ENCODE results near the gene ALG5. TPM values are rescaled to one million over a fixed set of nuclear protein-coding genes. Genes with fewer than 3 reads are reported as not detected.

ALG5 gene, protein sequence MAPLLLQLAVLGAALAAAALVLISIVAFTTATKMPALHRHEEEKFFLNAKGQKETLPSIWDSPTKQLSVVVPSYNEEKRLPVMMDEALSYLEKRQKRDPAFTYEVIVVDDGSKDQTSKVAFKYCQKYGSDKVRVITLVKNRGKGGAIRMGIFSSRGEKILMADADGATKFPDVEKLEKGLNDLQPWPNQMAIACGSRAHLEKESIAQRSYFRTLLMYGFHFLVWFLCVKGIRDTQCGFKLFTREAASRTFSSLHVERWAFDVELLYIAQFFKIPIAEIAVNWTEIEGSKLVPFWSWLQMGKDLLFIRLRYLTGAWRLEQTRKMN
- 10 to 100 TPM; 46.4 to 46.9 TPM for total RNA-seq

DNA sequence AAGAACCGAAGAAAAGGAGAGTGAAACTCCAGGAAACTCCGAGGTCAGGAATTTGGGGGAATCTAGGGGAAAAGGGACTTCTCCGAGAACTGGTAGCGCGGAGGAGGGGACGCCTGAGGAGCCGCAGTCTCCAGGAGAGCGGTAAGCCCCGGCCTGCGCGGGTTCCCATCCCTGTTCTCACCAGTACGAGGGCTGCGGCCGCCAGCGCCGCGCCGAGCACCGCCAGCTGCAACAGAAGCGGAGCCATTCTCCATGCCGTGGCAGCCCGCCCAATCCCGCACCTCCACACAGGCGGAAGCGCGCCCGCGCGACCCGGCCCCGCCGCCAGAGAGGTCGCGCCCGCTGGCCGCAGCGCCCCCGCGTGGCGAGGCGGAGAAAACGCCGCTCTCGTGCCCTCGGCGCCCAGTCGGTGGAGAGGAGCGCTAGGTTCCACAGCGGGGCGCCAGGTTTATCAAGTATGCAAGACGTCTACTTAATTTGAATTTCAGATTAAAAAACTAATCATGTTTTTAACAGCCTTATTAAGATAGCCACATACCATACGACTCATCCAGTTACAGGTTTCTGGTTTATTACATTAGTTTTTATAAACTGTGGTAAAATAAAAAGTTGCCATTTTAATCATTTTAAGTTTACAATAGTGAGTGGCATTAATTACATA, at the start of gene ALG5:
Gene ALG5 (minus strand): TSS at position 287 of the 661 bp plus-strand sequence. CDS start 40 bp downstream, at position 247.
- CTCF ChIA-PET, result interaction anchor here (0.9 to 2.1 kb wide), 4 partner anchors 8 to 48 kb away, joined by 3 to 5 read pairs (median 3); no protein-coding TSS in a partner anchor
- POLR2A ChIA-PET, result interaction anchor here (0.7 kb wide), 3 partner anchors 35 to 53 kb away, joined by 3 to 5 read pairs (median 4); no protein-coding TSS in a partner anchor

DNA sequence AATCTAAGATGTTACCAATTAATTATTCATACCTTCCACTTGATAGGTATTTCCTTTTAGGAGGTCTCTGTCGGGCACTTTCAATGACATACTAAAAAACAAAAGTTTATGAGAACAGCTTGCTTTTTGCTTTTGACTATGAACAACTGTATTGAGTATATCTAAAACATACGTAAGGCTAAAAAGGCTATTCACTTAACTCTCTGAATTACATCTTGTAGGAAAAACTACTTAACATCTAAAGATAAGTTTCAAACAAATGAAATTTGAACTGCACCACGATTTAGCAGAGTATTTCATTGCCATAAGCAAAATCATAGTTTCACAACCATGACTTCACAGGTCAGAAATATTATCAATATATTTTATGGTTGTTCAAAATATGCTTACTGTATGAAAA, 48.7 kb upstream of the ALG5 start:
- POLR2A ChIA-PET, result no interaction called here

DNA sequence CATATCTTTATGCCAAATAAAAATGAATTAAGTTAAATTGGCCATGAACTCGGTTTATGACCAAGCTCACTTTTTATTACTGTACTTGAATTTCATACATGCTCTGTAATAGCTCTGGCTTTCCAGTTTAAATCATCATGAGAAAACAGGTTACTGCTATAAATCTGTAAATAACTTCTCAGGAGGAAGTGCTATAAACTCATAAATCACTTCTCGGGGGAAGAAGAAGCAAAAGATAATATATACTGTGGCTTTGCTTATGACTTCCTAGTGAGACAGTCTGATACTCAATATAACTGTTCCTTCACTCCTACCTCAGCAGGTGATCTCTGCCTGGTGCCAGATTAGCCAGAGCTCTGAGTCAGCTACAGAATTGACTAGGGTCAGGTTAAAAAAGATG, 47.9 kb upstream of the ALG5 start:
- ChIA-PET CTCF (interaction anchor here (1.2 kb wide), 1 partner anchor 47 kb away, joined by 3 read pairs; the partner anchor contains the start of gene ALG5), POLR2A (no interaction called here)

More for the DNA sequence above, 48.7 kb upstream of the ALG5 start:
- CTCF ChIA-PET, result interaction anchor here (1.2 kb wide), 1 partner anchor 48 kb away, joined by 3 read pairs; the partner anchor contains the start of gene ALG5

DNA sequence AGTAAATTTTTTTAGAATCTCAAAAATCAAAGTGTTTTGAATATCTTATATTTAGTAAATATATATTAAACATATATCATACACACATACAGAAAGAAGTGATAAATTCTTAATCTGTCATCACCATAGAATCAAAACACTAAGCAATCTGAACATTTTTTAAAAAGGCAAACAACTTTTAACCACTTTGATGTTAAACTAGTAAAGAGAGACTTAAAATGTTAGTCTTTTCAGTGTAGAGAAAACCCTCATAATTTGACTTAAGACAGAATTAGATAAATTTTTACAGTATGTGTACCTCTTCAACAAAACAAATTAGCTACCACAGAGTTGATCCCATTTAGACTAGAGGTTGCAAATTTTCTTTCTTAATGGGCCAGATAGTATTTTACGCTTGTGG, 46.9 kb upstream of the ALG5 start:
- ChIA-PET POLR2A (no interaction called here), CTCF (no interaction called here)

DNA sequence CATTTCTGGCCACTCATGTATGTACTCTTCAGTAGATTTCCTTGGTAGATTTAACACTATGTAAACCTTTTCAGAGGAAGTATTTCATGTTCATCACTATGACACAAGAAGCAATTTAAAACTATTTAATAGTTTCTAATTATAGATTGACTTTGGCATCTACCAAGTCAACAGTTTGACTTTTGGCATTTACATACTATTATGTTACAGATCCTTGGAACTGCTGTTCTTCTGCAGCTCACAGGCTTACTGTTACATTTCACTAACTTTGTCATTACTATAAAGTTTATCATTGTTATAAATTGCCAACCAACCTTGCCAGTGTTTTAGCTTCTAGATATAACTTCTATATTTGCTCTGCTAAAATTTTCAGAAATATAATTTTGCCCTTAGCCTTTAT, 41.6 kb upstream of the ALG5 start:
- POLR2A ChIA-PET, result no interaction called here
- CTCF ChIA-PET, result no interaction called here

DNA sequence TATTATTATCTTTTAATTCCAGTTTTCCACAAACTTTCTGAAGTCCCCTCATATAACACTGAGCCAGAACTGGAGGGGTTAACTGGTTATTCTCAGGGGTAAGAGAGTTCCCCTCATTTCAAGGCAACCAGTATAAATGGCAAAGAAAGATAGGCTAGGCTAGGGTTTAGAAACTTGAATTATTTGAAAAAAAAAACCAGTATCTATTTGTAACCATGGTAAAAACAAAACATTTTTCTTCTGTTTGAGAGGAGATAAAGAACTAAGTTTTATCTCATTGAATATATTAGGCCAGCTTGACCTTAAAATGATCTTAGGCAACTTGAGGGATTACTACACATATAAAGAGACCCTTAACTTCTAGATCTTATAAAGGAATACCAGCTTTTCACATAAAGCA, 40.8 kb upstream of the ALG5 start:
- POLR2A ChIA-PET, result no interaction called here
- CTCF ChIA-PET, result no interaction called here

DNA sequence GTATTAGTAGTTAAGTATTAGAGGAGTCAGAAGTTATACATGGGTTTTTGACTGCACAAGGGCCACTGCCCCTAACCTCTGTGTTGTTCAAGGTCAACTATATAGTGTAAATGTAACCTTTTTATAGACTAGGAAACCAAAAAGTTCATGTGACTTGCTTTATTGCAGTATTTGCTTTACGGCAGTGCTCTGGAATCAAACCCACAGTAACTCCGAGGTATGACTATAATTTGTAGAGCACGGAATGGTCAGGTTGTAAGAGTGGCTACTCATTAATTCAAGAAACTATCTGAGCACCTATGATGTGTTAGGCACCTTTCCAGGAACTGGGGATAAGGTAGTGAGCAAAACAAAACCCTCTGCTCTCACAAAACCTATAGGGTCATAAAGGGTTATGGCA, 38.1 kb upstream of the ALG5 start:
- ChIA-PET CTCF (no interaction called here), POLR2A (interaction anchor here (0.7 kb wide), 1 partner anchor 36 kb away, joined by 4 read pairs; no protein-coding TSS in a partner anchor)

DNA sequence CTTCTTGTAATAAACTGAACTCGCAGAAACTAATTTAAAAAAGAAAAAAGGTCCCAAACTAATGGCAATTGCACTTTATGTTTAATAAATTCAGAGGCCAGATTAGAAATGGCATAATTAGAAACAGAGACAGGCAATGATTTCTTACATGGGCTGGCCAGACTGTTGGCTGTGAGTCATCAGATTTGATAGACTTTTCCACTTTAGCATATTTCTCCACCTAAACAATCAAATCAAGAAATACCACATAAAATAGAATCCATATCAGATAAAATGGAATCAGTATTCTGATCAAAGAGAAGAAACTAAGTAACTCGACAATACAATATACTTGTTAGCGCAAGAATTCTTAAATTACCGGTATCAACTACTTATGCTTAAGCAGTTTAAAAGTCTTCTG, 30.5 kb upstream of the ALG5 start:
- CTCF ChIA-PET, result interaction anchor here (0.9 kb wide), 1 partner anchor 27 kb away, joined by 3 read pairs; no protein-coding TSS in a partner anchor
- POLR2A ChIA-PET, result no interaction called here

DNA sequence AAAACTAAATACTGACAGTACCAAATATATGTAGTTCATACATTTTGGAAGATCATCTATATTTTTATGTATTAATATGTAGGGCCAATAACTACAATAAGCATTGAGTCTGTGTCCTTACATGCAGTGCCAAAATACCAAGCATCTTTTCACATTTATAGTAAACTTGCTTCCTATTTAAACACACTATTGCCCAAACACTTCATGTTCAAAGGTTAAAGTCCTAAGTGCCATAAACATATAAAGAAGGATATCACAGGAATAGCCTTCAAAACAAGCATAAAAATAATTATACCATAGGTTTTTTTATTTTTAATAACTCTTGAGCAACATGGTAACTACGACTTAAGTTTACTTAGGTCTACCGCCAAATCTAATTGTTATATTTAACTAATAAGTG, 28.5 kb upstream of the ALG5 start:
- ChIA-PET POLR2A (no interaction called here), CTCF (no interaction called here)

DNA sequence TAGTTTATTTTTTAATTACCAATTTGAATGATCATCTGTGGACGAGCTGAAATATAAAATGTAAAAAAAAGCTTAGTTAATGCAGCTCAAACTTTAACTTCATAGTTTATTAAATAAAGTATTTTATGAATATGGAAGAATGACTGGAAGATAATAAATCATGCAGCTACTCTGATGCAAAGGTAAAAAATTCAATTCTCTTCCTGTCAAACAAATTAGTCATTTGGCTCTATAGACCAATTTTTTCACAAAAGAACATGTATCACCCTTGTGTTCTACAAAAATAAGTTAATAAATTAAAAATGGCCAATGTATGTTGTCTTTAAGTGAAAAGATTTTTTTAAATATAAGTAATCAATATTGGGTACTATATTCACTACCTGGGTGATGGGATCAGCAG, 27.6 kb upstream of the ALG5 start:
- ChIA-PET CTCF (no interaction called here), POLR2A (no interaction called here)

DNA sequence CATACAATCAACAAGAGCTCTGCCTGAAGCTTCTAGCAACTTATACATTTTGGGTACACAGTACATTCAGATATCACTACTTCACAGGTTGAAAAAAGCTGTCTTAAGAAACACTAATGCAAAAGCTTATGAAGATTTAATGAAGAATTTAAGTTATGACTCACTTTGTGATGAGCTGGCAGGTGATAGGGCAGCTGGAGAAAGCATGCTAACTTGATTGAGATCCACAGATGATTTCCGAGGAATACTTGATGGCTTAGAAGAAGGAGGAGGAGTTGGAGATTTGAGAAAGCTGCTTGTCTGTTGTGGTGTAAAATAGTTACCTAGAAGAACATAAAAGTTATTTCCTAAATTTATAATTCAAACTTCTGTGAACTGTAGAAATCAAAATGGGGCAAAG, 24.7 kb upstream of the ALG5 start:
- CTCF ChIA-PET, result no interaction called here
- POLR2A ChIA-PET, result no interaction called here

DNA sequence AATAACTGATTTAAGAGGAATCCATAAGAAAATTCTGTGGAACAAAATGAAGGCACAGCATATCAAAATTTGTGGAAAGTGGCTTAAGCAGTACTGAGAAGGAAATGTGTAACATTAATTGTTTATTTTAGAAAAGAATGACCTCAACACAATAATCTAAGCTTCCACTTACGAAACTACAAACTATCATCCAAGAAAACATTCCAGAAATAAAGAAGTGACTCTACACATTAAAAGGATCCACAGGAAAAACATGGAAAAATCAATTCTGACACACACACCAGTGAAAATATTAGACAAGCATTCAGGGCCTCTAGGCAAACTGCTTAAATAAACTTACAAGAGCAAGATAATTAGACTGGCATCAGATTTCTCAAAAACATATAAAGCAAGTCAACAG, 15.5 kb upstream of the ALG5 start:
- ChIA-PET CTCF (no interaction called here), POLR2A (no interaction called here)

DNA sequence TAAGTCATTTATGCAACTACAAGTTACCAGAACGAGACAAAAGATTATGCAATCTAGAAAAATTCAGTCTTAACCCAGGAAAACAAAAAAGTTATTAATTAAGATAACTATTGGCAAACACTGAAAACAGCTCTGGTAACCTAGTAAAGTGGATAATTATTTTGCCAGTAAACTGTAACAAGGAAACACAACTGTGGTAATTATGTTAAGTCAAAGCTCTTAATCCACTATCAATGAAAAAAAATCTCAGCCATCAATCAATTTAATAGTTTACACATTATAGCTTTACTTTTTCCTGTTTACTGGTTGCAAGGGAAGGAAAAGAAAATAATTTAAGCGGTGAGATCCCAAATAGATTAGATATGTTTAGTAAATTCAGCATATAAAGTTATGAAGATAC, 12.6 kb upstream of the ALG5 start:
- CTCF ChIA-PET, result interaction anchor here (1.8 kb wide), 1 partner anchor 12 kb away, joined by 5 read pairs; the partner anchor contains the start of genes ALG5 and EXOSC8
- POLR2A ChIA-PET, result interaction anchor here (0.9 kb wide), 1 partner anchor 11 kb away, joined by 4 read pairs; the partner anchor contains the start of gene EXOSC8

DNA sequence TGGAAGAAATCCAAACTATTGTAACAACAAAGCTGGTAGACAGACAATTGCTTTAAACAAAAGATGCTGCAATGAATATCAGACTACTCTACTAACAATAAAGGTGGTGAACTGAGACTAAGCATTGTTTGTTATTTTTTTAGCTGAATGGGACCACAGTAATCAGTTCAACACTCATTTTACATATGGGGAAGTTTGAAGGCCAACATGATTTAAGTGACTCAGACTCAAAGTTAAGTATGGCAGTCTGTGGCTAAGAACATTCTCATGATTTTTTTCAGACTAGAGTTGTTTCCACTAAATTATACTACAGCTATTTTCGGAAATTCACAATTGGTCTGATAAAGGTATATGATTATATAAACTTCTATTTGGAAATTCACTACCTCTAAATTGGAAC, 11.9 kb upstream of the ALG5 start:
- ChIA-PET POLR2A (interaction anchor here (1.0 kb wide), 1 partner anchor 10 kb away, joined by 5 read pairs; the partner anchor contains the start of gene EXOSC8), CTCF (interaction anchor here (1.8 kb wide), 1 partner anchor 11 kb away, joined by 5 read pairs; the partner anchor contains the start of genes ALG5 and EXOSC8)

DNA sequence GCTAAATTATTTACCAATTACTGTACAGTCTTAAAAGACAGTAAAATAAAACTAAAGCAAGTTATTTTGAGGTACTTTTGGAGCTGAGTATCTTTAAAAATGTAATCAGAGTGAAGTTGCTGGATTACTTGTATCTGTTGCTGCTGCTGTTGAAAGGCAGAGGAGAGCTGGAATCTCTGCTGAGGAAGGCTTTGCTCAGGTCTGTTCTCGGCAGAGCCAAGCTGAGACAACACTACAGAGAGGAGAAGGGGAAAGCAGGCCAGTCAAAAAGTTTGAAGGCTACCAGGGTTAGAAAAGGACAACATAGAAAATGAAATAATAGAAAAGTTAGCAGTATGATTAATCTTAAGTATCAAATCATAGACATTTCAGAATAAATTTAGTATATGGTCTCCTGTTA, 11.3 kb upstream of the ALG5 start:
- ChIA-PET CTCF (no interaction called here), POLR2A (interaction anchor here (1.0 kb wide), 1 partner anchor 10 kb away, joined by 5 read pairs; the partner anchor contains the start of gene EXOSC8)

DNA sequence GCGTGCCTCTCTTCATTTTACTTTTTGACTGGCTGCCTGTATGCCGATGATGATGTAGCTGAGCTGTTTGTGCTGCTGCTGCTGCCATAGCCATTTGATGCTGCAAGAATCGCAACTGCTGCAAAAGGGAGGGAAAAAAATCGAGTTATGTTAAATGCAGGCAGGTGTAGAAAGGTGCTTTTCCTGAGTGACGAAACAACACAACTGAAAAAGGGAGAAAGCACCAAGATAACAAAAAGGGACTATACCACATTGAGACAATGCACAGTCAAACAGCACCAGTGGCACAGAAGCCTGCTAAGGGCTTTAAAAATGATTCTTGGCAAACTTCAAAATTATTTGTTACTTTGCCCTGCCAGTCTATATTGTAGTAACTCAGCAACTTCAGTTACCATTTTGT, 10.6 kb upstream of the ALG5 start:
- CTCF ChIA-PET, result no interaction called here

DNA sequence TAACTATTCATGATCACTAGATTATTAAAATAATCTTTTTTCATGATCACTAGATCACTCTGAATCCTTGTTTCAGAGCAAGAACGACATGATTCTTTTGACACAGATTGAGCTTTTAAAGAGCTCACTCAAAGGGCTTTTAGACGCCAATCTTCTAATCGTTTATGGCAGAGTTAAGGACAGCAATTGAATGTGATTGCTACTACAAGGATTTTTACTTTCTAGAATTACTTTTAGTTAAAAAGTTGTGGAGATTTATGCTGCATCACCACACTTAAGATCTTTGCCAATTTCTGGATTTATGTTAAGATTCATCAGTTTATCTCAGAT, 2.7 kb upstream of the ALG5 start:
- POLR2A ChIA-PET, result interaction anchor here (0.6 kb wide), 1 partner anchor 35 kb away, joined by 4 read pairs; no protein-coding TSS in a partner anchor
- CTCF ChIA-PET, result interaction anchor here (0.6 to 1.4 kb wide), 3 partner anchors 28 to 167 kb away, joined by 3 read pairs; no protein-coding TSS in a partner anchor

More for the DNA sequence above, 10.6 kb upstream of the ALG5 start:
- POLR2A ChIA-PET, result no interaction called here

DNA sequence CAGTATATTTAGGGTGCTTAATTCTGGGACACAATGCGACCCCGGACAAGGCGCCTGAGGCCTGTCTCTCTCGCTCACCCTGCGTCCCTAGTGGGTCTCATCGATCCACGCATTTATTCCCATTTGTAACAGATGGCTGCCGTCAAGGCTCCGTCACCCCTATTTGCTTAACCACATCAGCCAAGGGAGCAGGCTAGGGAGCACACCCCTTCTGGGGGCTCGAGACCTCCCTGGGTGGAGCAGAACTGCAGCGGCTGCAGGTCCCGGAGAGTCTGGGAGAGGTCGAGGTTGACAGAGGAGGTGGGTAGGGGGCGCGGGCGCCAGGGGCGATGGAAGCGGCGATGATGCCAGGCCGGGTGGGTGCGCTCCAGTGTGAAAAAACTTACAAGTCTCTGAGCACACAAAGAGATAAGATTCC, 507 bp downstream of the ALG5 start:
- ChIA-PET POLR2A (no interaction called here), CTCF (no interaction called here)

DNA sequence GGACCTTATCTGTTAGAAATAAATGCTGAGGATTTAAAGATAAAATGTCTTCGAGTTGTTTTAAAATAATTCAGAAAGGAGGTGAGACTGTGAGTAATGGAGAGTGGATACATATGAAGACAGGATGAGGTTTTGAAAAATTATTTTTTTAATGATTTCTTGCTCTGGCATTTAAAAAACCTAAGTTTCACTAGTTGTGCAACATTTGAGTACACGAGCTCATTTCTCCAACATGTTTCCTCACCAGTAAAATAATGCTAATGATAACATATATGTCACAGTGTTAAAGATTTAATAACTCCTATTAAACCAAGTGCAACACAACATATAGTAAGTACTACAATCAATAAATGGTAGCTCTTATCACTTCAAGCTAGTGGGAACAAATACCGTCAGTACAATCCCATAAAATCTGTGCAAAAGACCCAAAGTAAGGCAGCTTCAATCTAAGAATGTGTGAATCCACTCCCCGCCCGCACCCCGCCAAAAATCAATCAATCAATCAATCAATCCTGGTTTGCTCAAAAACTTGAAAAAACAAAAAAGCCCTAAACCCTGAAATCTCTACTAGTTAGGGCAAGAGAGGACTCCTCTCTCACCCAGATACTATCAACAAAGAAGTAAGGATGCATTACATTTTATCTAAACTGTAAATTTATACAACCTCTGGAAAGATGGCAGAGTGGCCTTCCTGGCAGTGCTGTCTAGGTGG, 1.3 kb downstream of the ALG5 start:
- ChIA-PET CTCF (no interaction called here), POLR2A (no interaction called here)

DNA sequence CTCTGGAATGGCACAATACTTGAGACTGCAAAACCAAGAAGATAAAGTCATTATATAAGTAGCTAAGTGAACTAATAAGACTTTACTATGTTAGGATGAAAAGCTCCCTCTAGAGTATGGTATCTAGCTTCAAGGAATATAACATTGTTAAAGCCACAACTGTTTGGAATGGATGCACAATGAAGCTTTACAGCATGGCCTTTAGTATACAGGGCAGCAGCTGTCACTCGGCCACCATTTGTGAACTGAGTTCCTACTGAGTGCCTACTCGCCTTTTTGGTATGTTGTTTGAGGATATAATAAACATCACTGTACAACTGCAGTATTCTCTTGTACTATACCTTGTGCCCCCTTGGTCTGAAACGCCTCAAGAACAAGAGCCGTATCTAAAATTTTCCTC, 6.8 kb downstream of the ALG5 start:
- CTCF ChIA-PET, result no interaction called here
- POLR2A ChIA-PET, result interaction anchor here (0.6 kb wide), 1 partner anchor 13 kb away, joined by 5 read pairs; no protein-coding TSS in a partner anchor

Data from activated CD8-positive, alpha-beta memory T cell treated with anti-CD3 and anti-CD28 coated beads for 36 hours (primary cell).